ENCODE data around the gene TTF1.

GRCh38 chr9:132426639-132427414 is 20.2 kb upstream of the TTF1 start:
- no peak for TF ChIP-seq CTCF (IDR thresholded peaks at IDR 0.05; ENCODE audit: low read depth, low read length)
- no peak for TF ChIP-seq POLR2A (IDR thresholded peaks at IDR 0.05; ENCODE audit: extremely low read depth, insufficient read length)
